ENCODE results near the gene FRMD5. TPM values are rescaled to one million over a fixed set of nuclear protein-coding genes. Genes with fewer than 3 reads are reported as not detected.
"Not testable (repeated sequence)": the region's sequence is repeated elsewhere in the genome, so short reads cannot be mapped to it uniquely, and the experiment has no call there.

FRMD5 gene
- total RNA-seq, 1 donor from 2014 or later, result 62.4 TPM

- Histone ChIP-seq H3K27ac (replicated peaks) (no peak overlapping the region), H3K4me1 (no peaks in the 10 kb centered on the region), H3K36me3 (peaks cover 32% of the 10 kb centered on the region), H3K27me3 (ENCODE audit: low read depth) (no peaks in the 10 kb centered on the region), H3K9me3 (replicated peaks) (no peaks in the 10 kb centered on the region), H3K4me3 (no peak overlapping the region)
- intact Hi-C loops (cut with micrococcal nuclease), result no loop called here
- no peak for DNase-seq
- no peak for TF ChIP-seq CTCF (IDR thresholded peaks at IDR 0.05; ENCODE audit: borderline replicate concordance)
Observed at GRCh38 chr15:43851251-43851650, 343.8 kb downstream of the FRMD5 start.

- Histone ChIP-seq H3K27me3 (ENCODE audit: low read depth) (no peaks in the 10 kb centered on the region), H3K4me3 (no peak overlapping the region), H3K9me3 (replicated peaks) (no peaks in the 10 kb centered on the region), H3K27ac (replicated peaks) (no peak overlapping the region), H3K4me1 (no peaks in the 10 kb centered on the region), H3K36me3 (peaks cover 27% of the 10 kb centered on the region)
- no peak for TF ChIP-seq CTCF (IDR thresholded peaks at IDR 0.05; ENCODE audit: borderline replicate concordance)
- no peak for DNase-seq
- intact Hi-C loops (cut with micrococcal nuclease), result no loop called here
Observed at GRCh38 chr15:43845421-43845820, 349.6 kb downstream of the FRMD5 start.

- DNase-seq; H3K9me3 ChIP-seq (replicated peaks); intact Hi-C loops (cut with micrococcal nuclease); H3K27ac ChIP-seq (replicated peaks); H3K4me1 ChIP-seq; H3K27me3 ChIP-seq (ENCODE audit: low read depth); H3K4me3 ChIP-seq: not testable (repeated sequence)
- H3K36me3 ChIP-seq, result peaks cover 12% of the 10 kb centered on the region
Observed at GRCh38 chr15:43832485-43832884, 362.6 kb downstream of the FRMD5 start.

- H3K4me3 ChIP-seq; H3K27ac ChIP-seq (replicated peaks); intact Hi-C loops (cut with micrococcal nuclease); H3K27me3 ChIP-seq (ENCODE audit: low read depth); DNase-seq; H3K9me3 ChIP-seq (replicated peaks): not testable (repeated sequence)
- Histone ChIP-seq H3K4me1 (peaks cover 15% of the 10 kb centered on the region), H3K36me3 (peaks cover 12% of the 10 kb centered on the region)
Observed at GRCh38 chr15:43831519-43832052, 363.5 kb downstream of the FRMD5 start.

- H3K4me3 ChIP-seq; H3K27ac ChIP-seq (replicated peaks); DNase-seq; intact Hi-C loops (cut with micrococcal nuclease); H3K27me3 ChIP-seq (ENCODE audit: low read depth); H3K9me3 ChIP-seq (replicated peaks); H3K36me3 ChIP-seq: not testable (repeated sequence)
- H3K4me1 ChIP-seq, result peaks cover 22% of the 10 kb centered on the region
Observed at GRCh38 chr15:43830691-43831275, 364.3 kb downstream of the FRMD5 start.

- H3K4me3 ChIP-seq; intact Hi-C loops (cut with micrococcal nuclease); H3K9me3 ChIP-seq (replicated peaks); H3K27me3 ChIP-seq (ENCODE audit: low read depth); H3K27ac ChIP-seq (replicated peaks); DNase-seq; H3K36me3 ChIP-seq: not testable (repeated sequence)
- peaks cover 23% of the 10 kb centered on the region for H3K4me1 ChIP-seq
Observed at GRCh38 chr15:43829951-43830540, 365.0 kb downstream of the FRMD5 start.

GRCh38 chr15:43828061-43828657 is 366.9 kb downstream of the FRMD5 start:
- H3K27ac ChIP-seq (replicated peaks), result peak overlapping the region; percentile 76
- DNase-seq, result no peak

More at GRCh38 chr15:43828061-43828657, 366.9 kb downstream of the FRMD5 start:
- TF ChIP-seq CTCF (IDR thresholded peaks at IDR 0.05; ENCODE audit: borderline replicate concordance), result no peak
- intact Hi-C loops (cut with micrococcal nuclease), result no loop called here
- no peaks in the 10 kb centered on the region for H3K9me3 ChIP-seq (replicated peaks)
- no peaks in the 10 kb centered on the region for H3K36me3 ChIP-seq
- no peaks in the 10 kb centered on the region for H3K27me3 ChIP-seq (ENCODE audit: low read depth)
- H3K4me3 ChIP-seq, result peak overlapping the region; percentile 74
- H3K4me1 ChIP-seq, result peaks cover 40% of the 10 kb centered on the region

Data from left ventricle myocardium inferior (tissue), 1 donor.